Urinary bladder (tissue), 4 donors: Measurements from ENCODE around the gene P2RX6. TPM values are rescaled to one million over a fixed set of nuclear protein-coding genes. Genes with fewer than 3 reads are reported as not detected.
A peak's percentile ranks its signal among the peaks of the same experiment; 100 is the strongest.

Experiments
- DNase-seq: peaks from one replicate; pipeline ENCODE4 v3.0.0-alpha.2; 2015; ENCODE audit errors: extremely low spot score
- H3K27ac ChIP-seq: one replicate; pipeline ENCODE4 v1.5.1; 2013; ENCODE audit warnings: low read depth, mild to moderate bottlenecking, moderate library complexity
- H3K36me3 ChIP-seq: one replicate; pipeline ENCODE4 v1.6.1; 2013; ENCODE audit warnings: mild to moderate bottlenecking, moderate library complexity; ENCODE audit not compliant: insufficient read depth
- H3K4me1 ChIP-seq: one replicate; pipeline ENCODE4 v1.6.1; 2013; ENCODE audit warnings: mild to moderate bottlenecking, moderate library complexity; ENCODE audit not compliant: insufficient read depth
- H3K4me3 ChIP-seq: one replicate; pipeline ENCODE4 v1.5.1; 2013; ENCODE audit warnings: low read depth, low read length
- WGBS: extraction: QIAGEN DNeasy Blood & Tissue Kit; methylation state at CpG from one replicate; pipeline ENCODE4 v1.1.7; 2013; 5-methylcytosine and 5-hydroxymethylcytosine counted together
- polyA plus RNA-seq: library from polyadenylated mRNA; stranded (reverse); fragments of 200-250 nt; gene quantifications from one replicate; pipeline ENCODE4 v1.2.3, GENCODE V29; 2013
- total RNA-seq: library from RNA; depleted of rRNA; stranded (reverse); fragments of >200 nt; gene quantifications from one replicate; pipeline ENCODE4 v1.2.3, GENCODE V29; 2014
- donor health status: healthy with polysubstance abuse.
- donor health status: healthy.

P2RX6 gene
- total and polyA plus RNA-seq, 2 donors: 0.74 to 0.96 TPM

DNA sequence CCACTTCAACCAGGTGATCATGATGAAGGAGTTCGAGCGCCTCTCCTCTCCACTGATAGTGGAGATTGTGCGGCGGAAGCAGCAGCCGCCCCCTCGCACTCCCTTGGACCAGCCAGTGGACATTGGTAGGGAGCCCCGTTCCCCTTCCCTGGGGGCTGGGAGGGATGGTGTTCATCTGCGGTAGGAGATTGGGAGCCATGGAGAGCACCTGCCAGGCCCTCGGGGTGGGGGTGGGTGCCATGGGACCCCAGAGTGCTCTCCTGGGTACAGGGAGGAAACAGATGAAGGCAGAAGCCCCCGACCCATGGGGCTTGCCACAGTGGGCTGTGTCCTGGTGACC, 20.1 kb upstream of the P2RX6 start:
- no peak for DNase-seq
- WGBS: 93% methylated on average over 10 of the region's 10 CpGs
- H3K27ac ChIP-seq: no peak overlapping the region
- H3K4me1 ChIP-seq: no peaks in the 10 kb centered on the region
- no peaks in the 10 kb centered on the region for H3K36me3 ChIP-seq
- no peak overlapping the region for H3K4me3 ChIP-seq

DNA sequence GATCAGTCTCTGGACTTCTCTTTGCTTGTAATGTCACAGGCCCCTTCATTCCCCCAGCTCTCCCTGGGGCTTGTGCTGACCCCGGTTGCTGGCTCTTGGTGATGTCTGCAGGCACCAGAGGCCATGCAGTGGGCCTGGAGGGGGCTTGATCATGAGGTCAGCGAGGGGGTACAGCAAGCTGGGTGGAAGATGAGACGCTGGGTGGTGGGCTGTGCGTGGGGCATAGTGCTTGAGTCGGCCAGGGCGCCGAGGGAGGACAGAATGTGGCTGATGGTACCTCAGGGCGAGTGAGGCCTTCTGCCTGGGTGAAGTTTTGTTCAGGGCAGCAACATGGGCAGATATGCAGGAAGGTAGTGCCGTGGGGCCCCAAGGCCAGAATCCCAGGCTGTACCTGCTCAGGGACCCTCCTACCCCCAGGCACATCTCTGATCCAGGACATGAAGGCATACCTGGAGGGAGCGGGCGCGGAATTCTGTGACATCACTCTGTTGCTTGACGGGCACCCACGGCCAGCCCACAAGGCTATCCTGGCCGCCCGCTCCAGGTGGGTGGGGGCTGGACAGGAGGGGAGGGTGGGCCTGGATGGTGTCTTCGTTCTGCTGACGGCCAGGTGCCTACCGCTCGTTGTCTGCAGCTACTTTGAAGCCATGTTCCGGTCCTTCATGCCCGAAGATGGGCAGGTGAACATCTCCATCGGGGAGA, 19.5 kb upstream of the P2RX6 start:
- DNase-seq: no peak
- Histone ChIP-seq H3K36me3 (no peaks in the 10 kb centered on the region), H3K27ac (no peak overlapping the region), H3K4me1 (no peaks in the 10 kb centered on the region), H3K4me3 (no peak overlapping the region)
- WGBS: 90% methylated on average over 23 of the region's 23 CpGs

DNA sequence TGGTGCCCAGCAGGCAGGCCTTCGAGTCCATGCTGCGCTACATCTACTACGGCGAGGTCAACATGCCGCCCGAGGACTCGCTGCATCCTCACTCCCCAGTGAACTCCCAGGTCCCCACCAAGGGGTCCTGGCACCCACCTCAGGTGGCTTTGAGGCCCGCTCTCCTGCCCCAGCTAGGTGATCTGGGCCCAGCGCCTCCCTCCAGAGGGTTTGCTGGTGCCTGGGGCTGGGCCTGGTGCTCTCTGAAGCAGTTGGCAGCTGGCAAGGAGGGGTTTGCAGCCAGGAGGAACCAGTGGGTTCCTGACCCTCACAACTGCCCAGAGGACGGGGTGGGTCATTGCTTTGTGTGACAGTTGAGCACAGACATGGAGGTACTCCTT, 18.9 kb upstream of the P2RX6 start:
- H3K27ac ChIP-seq: no peak overlapping the region
- no peak for DNase-seq
- WGBS: 95% methylated on average over 10 of the region's 10 CpGs
- no peaks in the 10 kb centered on the region for H3K36me3 ChIP-seq
- H3K4me1 ChIP-seq: no peaks in the 10 kb centered on the region
- H3K4me3 ChIP-seq: no peak overlapping the region

DNA sequence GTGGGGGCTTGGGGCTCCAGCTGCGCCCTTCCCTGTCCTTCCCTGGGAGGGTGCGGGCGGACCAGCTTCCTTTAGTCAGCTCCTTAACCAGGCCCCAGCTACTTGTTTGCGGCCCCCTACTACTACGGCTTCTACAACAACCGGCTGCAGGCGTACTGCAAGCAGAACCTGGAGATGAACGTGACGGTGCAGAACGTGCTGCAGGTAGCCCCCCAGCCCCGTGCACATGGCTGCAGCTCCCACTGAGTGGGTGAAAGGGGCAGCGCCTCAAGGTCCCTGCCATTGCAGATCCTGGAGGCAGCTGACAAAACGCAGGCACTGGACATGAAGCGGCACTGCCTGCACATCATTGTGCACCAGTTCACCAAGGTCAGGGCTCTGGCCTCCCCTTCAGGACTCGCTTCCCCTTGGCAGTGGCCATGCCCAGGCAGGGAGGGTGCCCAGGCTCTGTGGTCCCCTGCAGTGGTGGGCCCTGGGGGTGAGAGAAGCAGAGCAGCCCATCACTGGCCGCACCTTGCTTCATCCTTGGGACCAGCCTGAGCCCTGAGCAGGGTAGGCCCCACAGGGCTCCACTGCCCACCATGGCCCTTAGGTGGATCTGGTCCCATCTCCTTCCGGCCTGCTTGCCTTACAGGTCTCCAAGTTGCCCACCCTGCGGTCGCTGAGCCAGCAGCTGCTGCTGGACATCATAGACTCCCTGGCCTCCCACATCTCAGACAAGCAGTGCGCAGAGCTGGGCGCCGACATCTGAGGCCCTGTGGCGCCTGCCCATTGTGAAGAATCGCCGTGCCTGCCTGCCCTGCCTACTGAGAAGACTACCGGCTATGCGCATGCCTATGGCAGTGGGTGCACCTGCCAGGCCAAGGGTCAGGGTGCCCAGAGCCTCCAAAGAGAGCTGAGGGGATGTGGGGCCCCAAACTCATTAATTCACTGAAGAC, 18.1 kb upstream of the P2RX6 start:
- DNase-seq: no peak
- no peaks in the 10 kb centered on the region for H3K36me3 ChIP-seq
- H3K4me3 ChIP-seq: no peak overlapping the region
- H3K4me1 ChIP-seq: no peaks in the 10 kb centered on the region
- 89% methylated on average over 27 of the region's 27 CpGs for WGBS
- H3K27ac ChIP-seq: no peak overlapping the region

DNA sequence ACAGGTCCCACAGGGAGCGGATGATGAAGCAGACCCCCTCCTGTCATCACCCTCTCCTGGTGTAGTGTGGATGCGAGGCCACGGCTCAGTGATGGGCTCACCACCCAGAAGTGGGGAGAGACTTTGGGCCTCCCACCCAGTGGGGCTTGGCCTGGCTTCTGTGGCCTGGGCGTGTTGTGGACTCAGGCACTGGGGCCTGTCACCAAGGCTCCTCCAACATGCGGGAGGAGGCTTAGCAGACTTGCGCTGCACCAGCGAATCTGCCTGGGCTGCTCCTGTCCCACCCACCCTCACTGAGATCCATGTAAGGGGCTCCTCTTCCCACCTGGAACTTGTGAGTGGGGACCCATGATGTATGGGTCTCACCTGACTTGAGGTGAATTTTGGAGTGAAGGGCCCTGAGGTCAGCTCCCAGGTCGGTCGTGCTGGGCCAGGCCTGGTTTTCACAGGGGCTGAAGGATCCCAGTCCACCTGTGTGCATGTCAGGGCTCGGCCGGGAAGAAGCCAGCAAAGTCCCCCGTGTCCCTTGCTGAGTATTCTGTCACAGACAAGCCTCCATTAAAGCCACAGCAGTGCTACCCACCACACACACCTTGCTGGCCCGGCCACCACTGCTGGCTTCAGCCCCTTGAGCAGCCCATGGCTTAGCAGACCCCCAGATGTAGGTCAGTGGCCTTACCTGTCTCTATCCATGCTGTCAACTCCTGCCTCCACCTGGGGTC, 17.3 kb upstream of the P2RX6 start:
- Histone ChIP-seq H3K4me3 (no peak overlapping the region), H3K4me1 (no peaks in the 10 kb centered on the region), H3K36me3 (no peaks in the 10 kb centered on the region), H3K27ac (no peak overlapping the region)
- no peak for DNase-seq
- 75% methylated on average over 13 of the region's 13 CpGs for WGBS

DNA sequence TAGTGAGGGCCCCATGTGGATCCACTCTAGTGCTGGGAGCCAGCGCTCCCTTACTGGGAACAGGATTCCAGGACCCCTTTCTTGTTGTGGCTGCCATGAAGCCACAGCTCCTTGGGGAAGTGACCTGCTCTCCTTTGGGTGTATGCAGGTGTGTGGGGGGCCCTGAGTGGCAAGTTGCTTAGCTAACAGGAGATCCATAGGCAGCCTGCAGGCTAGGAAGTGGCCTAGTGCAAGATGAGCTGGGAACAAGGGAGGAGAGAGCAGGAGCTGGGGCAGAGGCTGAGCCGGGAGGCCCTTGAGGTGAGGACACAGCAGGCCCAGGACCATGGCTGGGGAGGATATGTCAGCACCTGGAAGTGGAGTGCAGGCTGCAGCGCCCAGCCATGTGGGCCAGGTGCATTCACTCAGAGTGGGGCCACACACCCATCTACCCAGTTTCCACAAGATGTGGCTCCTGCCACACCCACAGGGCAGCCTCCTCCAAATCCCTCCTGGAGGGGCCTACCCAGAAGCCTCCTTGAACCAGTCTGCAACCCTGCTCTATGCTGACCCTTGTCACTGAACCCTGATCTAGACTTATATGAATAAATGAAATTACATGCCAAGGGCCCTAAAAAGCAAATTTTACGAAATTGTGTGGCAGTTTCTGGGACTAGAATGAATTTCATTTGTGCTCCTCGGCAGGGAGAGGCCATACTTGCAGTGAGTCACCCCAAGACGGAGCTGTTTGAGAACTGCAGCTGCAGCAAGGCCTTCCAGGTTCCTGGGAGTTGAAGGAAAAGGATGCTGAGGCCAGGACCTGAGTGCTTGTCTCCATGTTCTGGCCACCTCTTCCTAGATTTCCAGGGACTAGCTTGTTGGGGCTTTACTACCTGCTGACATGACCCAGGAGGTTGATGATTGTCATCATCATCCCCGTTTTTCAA, 16.3 kb upstream of the P2RX6 start:
- Histone ChIP-seq H3K4me3 (no peak overlapping the region), H3K4me1 (peaks cover 2% of the 10 kb centered on the region), H3K27ac (no peak overlapping the region), H3K36me3 (no peaks in the 10 kb centered on the region)
- 59% methylated on average over 7 of the region's 7 CpGs for WGBS
- DNase-seq: no peak

DNA sequence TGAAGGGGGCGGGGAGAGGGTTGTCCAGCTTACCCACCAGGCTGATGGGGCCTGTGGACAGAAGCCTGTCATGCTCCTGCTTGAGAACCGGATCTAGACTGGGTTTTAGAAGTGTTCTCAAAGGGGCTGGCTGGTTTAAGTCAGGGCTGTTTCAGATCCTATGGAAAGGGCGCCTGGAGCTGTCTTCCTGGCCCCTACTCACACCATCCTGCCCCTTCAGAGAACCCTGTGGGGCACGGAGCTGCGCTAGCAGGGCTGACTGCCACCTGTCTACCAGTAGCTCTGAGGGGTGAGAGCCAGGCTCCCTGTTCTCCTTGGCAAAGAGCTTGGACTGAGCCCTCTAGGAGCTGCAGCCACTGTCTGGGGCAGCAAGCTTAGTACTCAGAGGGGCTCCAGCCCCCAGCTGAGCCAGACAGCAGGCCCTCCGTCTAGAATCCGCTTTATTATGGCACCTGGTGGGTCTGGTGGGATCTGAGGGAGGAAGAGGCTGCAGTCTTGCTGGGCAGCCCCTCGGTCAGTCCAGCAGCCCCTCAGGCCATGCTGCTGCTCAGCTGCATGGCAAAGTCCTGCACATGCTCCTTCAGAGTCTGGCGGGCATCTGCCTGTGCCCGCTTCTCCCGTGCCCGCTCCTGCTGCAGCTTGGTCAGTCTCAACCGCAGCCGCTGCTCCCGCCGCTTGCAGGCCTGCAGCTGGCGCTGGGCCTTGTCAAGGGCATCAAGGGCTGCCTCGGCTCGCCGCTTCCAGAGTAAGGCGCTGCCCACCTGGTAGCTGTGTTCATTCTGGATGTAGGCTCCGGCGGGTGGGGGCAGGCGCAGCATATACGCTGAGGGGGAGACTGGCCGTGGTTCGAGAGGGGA, 15.4 kb upstream of the P2RX6 start:
- Histone ChIP-seq H3K27ac (no peak overlapping the region), H3K36me3 (no peaks in the 10 kb centered on the region), H3K4me3 (no peak overlapping the region), H3K4me1 (peaks cover 2% of the 10 kb centered on the region)
- 88% methylated on average over 27 of the region's 27 CpGs for WGBS
- no peak for DNase-seq

DNA sequence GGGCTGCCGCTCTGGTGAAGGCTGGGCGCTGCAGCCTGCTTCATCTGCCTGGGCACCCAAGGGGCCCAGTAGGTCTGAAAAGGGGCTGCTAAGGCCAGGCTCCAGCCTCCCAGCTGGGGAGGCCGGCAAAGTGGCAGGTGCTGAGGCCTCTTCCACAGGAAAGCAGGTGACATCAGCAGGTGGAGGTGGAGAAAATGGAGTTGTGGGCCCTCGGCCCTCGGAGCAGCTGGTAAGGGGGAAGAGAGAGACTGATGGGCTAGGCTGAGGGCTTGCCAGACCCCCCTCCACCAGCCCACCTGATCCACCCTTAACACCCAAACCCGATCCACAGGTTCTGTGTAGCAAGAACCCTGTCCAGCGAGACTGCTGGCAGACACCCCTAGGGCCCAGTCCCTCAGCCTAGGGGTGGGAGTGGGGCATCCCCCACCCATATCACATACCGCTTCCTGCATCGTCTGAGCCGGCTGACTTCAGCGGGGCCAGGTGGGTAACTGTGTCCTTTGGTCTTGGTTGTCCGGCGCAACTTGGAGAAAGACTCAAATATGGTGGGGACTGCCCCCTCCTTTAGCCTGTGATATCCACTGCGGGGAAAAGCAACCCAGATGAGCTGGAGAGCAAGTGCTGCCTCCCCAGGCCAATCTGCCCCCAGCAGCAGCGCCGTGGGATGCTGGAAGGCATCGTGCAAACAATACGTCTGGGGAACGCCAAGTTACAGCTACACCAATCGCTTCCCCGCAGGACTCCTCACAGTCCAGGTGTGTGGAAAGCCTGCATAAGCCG, 14.6 kb upstream of the P2RX6 start:
- Histone ChIP-seq H3K27ac (peak overlapping the region; percentile 25), H3K36me3 (no peaks in the 10 kb centered on the region), H3K4me1 (peaks cover 2% of the 10 kb centered on the region), H3K4me3 (peak overlapping the region; percentile 75)
- WGBS: 45% methylated on average over 22 of the region's 22 CpGs
- no peak for DNase-seq

DNA sequence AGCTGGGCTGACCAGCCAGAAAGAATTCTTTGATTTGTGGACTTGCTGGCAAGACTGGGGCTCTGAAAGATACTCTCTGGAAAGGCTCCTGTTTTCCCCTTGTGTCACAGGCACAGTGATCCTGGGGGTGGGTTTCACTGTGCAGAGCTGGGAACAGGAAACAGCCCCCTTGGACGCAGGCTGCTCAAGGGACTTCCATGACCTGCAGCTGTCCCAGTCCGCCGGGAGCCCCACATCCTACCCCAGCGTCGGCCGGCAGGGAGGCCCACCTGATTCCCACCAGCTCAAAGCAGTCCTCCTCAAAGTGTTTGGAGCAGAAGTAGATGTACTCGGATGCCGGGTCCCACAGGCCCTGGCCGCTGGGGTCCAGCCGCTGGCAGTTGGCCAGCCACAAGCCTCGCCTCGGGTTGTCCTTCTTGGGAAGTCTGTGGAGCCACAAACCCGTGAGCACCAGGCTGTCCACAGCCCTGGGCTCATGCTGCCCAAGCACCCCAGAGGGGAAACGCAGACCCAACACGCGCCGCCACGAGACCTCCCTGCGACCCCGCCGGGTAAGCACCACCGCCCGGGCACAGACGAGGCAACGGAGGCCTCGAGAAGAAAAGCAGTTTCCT, 13.9 kb upstream of the P2RX6 start:
- DNase-seq: no peak
- Histone ChIP-seq H3K4me3 (peak overlapping the region; percentile 75), H3K4me1 (peaks cover 2% of the 10 kb centered on the region), H3K27ac (peak overlapping the region; percentile 99), H3K36me3 (no peaks in the 10 kb centered on the region)
- 2% methylated on average over 26 of the region's 26 CpGs for WGBS

DNA sequence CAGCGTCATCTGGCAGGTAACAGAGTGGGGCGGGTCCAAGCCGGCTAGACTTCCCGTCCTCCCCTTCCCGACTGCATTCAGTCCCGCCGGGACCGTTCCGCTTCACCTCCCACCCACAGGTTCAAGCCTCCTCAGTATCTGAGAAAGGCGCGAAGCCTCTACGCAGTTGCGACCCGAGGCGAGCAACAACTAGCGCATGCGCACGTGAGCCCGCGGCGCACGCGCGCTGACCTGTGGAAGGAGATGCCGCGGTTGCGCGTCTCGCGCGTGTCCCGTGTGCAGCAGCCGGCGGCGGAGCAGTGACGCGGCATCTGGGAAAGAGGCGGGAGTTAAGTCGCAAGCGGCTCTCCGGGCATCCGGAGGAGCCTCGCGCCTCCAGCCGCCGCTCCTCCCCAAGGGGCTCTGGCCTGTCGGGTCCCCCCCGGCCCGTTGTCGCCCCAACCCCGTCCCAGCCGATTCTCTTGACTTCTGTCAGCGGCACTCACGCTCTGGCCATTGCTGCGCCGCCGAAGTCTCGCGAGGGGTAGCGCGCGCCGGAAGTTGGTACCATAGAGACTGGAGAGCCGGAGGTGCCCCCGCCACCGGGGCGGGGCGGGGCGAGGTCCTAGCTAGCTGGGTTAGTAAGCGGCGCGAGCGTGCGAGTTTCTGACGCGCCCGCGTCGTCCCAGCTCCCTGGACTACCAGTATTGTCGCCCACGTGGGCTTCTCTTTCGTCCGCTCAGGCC, 13.2 kb upstream of the P2RX6 start, which contains the start of gene THAP7:
Gene THAP7 (minus strand): TSS at position 518 of the 725 bp plus-strand sequence. CDS start 207 bp downstream, at position 311.
- no peaks in the 10 kb centered on the region for H3K36me3 ChIP-seq
- peak within 1 kb of the TSS; percentile 75 for H3K4me3 ChIP-seq
- peak; percentile 87 for DNase-seq
- H3K27ac ChIP-seq: peak within 1 kb of the TSS; percentile 99
- peaks cover 2% of the 10 kb centered on the region for H3K4me1 ChIP-seq
- under 1% methylated on average over 83 of the region's 83 CpGs for WGBS

DNA sequence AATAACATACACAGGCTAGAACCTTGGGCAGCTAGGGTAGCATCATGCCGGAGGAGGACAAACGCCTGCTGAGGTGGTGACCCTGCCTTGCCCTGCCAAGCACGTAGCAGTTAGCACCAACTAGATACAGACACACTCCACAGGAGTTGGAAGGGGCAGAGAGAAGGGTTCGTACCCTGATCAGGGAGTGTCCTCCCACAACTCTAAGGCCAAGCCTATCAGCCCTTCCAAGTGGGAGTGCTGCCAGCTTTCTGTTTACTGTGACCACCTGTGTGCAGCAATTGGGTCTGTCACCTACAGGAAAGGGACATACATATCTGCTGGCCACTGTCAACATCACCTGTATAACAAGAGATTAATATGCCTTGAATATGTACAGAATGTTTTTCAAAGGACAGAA, 11.2 kb upstream of the P2RX6 start:
- Histone ChIP-seq H3K4me3 (no peak overlapping the region), H3K27ac (no peak overlapping the region), H3K4me1 (peaks cover 2% of the 10 kb centered on the region), H3K36me3 (no peaks in the 10 kb centered on the region)
- 70% methylated on average over 4 of the region's 4 CpGs for WGBS
- no peak for DNase-seq
